ENCODE results near the gene PODXL. TPM values are rescaled to one million over a fixed set of nuclear protein-coding genes. Genes with fewer than 3 reads are reported as not detected.
A peak's percentile ranks its signal among the peaks of the same experiment; 100 is the strongest.

PODXL gene
- total and polyA plus RNA-seq, 2 experiments from 2014 or later, result 220 to 727 TPM

- Histone ChIP-seq H3K9me2 (ENCODE audit: insufficient read depth) (no peaks in the 10 kb centered on the region), H3K79me2 (replicated peaks; ENCODE audit: insufficient read depth) (peaks cover 100% of the 10 kb centered on the region), H2AFZ (no peak overlapping the region), H3K36me3 (ENCODE audit: insufficient read depth) (peaks cover 7% of the 10 kb centered on the region), H3K4me2 (no peak overlapping the region), H3K4me1 (ENCODE audit: insufficient read depth) (peaks cover 77% of the 10 kb centered on the region), H3F3A (replicated peaks; ENCODE audit: low read depth) (peaks cover 67% of the 10 kb centered on the region), H3K4me3 (no peak overlapping the region), H3K27me3 (ENCODE audit: insufficient read depth) (no peaks in the 10 kb centered on the region), H4K20me1 (replicated peaks; ENCODE audit: insufficient read depth) (peaks cover 93% of the 10 kb centered on the region), H3K27ac (ENCODE audit: low read depth) (peak overlapping the region; percentile 96)
- H3K27me3 Mint-ChIP-seq (ENCODE audit: insufficient read depth, low read depth, poor library complexity), result peaks cover 24% of the 10 kb centered on the region
- no peak for ATAC-seq
- peak overlapping the region; percentile 73 for H3K27ac Mint-ChIP-seq
- peaks cover 71% of the 10 kb centered on the region for H3K4me1 Mint-ChIP-seq
- DNase-seq (ENCODE audit: low spot score), result no peak
- no peak overlapping the region for H3K4me3 Mint-ChIP-seq
- no peaks in the 10 kb centered on the region for H3K9me3 Mint-ChIP-seq
- H3K36me3 Mint-ChIP-seq (ENCODE audit: low read depth), result peaks cover 57% of the 10 kb centered on the region
- no peak for TF ChIP-seq NANOG (IDR thresholded peaks at IDR 0.05; ENCODE audit: borderline replicate concordance)
- no peak for TF ChIP-seq CREB1 (CRISPR knock-in tag; IDR thresholded peaks at IDR 0.05; ENCODE audit: low read depth)
- no peak for TF ChIP-seq POLR2AphosphoS5 (IDR thresholded peaks at IDR 0.05; ENCODE audit: low read depth)
- TF ChIP-seq EZH2phosphoT487 (IDR thresholded peaks at IDR 0.05; ENCODE audit: unreplicated experiment), result no peak
- no peak for TF ChIP-seq ZNF114 (CRISPR knock-in tag; IDR thresholded peaks at IDR 0.05)
- TF ChIP-seq REST (IDR thresholded peaks at IDR 0.05; ENCODE audit: unreplicated experiment), result no peak
- TF ChIP-seq ZNF462 (CRISPR knock-in tag; IDR thresholded peaks at IDR 0.05), result no peak
- no peak for TF ChIP-seq ETS1 (IDR thresholded peaks at IDR 0.05)
- TF ChIP-seq CTCF (conservative IDR thresholded peaks at IDR 0.05; ENCODE audit: low read depth in 2 of 2), result no peak
- no peak for TF ChIP-seq ZNF331 (CRISPR knock-in tag; IDR thresholded peaks at IDR 0.05; ENCODE audit: low read depth)
- TF ChIP-seq EZH2 (IDR thresholded peaks at IDR 0.05; ENCODE audit: low read depth, unreplicated experiment), result no peak
- TF ChIP-seq JUNB (IDR thresholded peaks at IDR 0.05; ENCODE audit: unreplicated experiment), result no peak
- TF ChIP-seq STAT1 (IDR thresholded peaks at IDR 0.05; ENCODE audit: unreplicated experiment), result no peak
These were observed 39.1 kb downstream of the PODXL start for GRCh38 chr7:131517218-131517923.
